Hematopoietic multipotent progenitor cell (in vitro differentiated cells): ENCODE results near the gene RNF111. TPM values are rescaled to one million over a fixed set of nuclear protein-coding genes. Genes with fewer than 3 reads are reported as not detected.
"Not testable (repeated sequence)": the region's sequence is repeated elsewhere in the genome, so short reads cannot be mapped to it uniquely, and the experiment has no call there.

Experiments used
- DNase-seq, 3 donors: peaks; one replicate each; pipeline ENCODE4 v3.0.0-alpha.2; 2011 to 2015; ENCODE audit warnings: low read depth in 2 of 3, low spot score in 2 of 3
- total RNA-seq: library from RNA; depleted of rRNA; stranded (reverse); fragments of >200 nt; gene quantifications from one replicate; pipeline ENCODE4 v1.2.3, GENCODE V29; 2012

RNF111 gene
- total RNA-seq, 1 donor: 22.6 TPM

- no peak for DNase-seq
These were observed 65.5 kb downstream of the RNF111 start for GRCh38 chr15:59052915-59053407.

- DNase-seq: no peak
These were observed 66.0 kb downstream of the RNF111 start for GRCh38 chr15:59053482-59053881.

GRCh38 chr15:59059076-59059597, 71.7 kb downstream of the RNF111 start:
- DNase-seq: no peak

- DNase-seq: no peak
These were observed 72.9 kb downstream of the RNF111 start for GRCh38 chr15:59060348-59060747.

- no peak for DNase-seq
These were observed 75.6 kb downstream of the RNF111 start for GRCh38 chr15:59063042-59063441.

- no peak for DNase-seq
These were observed 82.0 kb downstream of the RNF111 start for GRCh38 chr15:59069430-59069829.

- no peak for DNase-seq
These were observed 87.1 kb downstream of the RNF111 start for GRCh38 chr15:59074607-59075006.

- DNase-seq: no peak
These were observed 100.3 kb downstream of the RNF111 start for GRCh38 chr15:59087731-59088130.

GRCh38 chr15:59094077-59094476, 106.6 kb downstream of the RNF111 start:
- DNase-seq: no peak

GRCh38 chr15:59096429-59096828, 109.0 kb downstream of the RNF111 start:
- DNase-seq: no peak

- DNase-seq: no peak
These were observed 111.8 kb downstream of the RNF111 start for GRCh38 chr15:59099162-59099685.

- DNase-seq: no peak
These were observed 117.1 kb downstream of the RNF111 start for GRCh38 chr15:59104602-59104911.

GRCh38 chr15:59104912-59105732, 117.7 kb downstream of the RNF111 start, which contains the start of gene CCNB2:
TSS of gene CCNB2 (plus strand) at chr15:59105146. CDS start at chr15:59105269, 123 bp downstream.
- DNase-seq: peak; percentile 71 to 98 (median 93)

GRCh38 chr15:59105854-59106253, 118.4 kb downstream of the RNF111 start:
- no peak for DNase-seq

- DNase-seq: no peak
These were observed 123.8 kb downstream of the RNF111 start for GRCh38 chr15:59111251-59111650.

GRCh38 chr15:59115047-59115446, 127.6 kb downstream of the RNF111 start:
- DNase-seq: no peak

GRCh38 chr15:59116141-59116540, 128.7 kb downstream of the RNF111 start:
- DNase-seq: no peak

- DNase-seq: no peak
These were observed 129.3 kb downstream of the RNF111 start for GRCh38 chr15:59116771-59117170.

- DNase-seq: no peak
These were observed 132.2 kb downstream of the RNF111 start for GRCh38 chr15:59119625-59120024.

- DNase-seq: no peak
These were observed 133.5 kb downstream of the RNF111 start for GRCh38 chr15:59120937-59121336.

- DNase-seq: no peak
These were observed 136.8 kb downstream of the RNF111 start for GRCh38 chr15:59124261-59124660.

GRCh38 chr15:59125683-59126082, 138.2 kb downstream of the RNF111 start:
- not testable (repeated sequence) for DNase-seq
